ENCODE data around the gene TRPM1.

Gene TRPM1

GRCh38 chr15:31001702-31002101 is 99.8 kb downstream of the TRPM1 start:
- Histone ChIP-seq H3K27ac (ENCODE audit: low read length) (no peak overlapping the region), H3K4me1 (ENCODE audit: control insufficient read depth, low read depth, low read length) (peaks cover 13% of the 10 kb centered on the region), H3K27me3 (ENCODE audit: control insufficient read depth, insufficient read depth, low read length) (no peaks in the 10 kb centered on the region), H3K9ac (ENCODE audit: low read length) (no peak overlapping the region), H3K4me3 (ENCODE audit: low read length) (no peak overlapping the region), H3K9me3 (ENCODE audit: control insufficient read depth, low read depth, low read length) (no peaks in the 10 kb centered on the region), H3K36me3 (ENCODE audit: control insufficient read depth, low read depth, low read length) (no peaks in the 10 kb centered on the region)

GRCh38 chr15:30999729-31000128 is 101.8 kb downstream of the TRPM1 start:
- Histone ChIP-seq H3K9ac (ENCODE audit: low read length) (no peak overlapping the region), H3K9me3 (ENCODE audit: control insufficient read depth, low read depth, low read length) (no peaks in the 10 kb centered on the region), H3K27ac (ENCODE audit: low read length) (no peak overlapping the region), H3K27me3 (ENCODE audit: control insufficient read depth, insufficient read depth, low read length) (no peaks in the 10 kb centered on the region), H3K36me3 (ENCODE audit: control insufficient read depth, low read depth, low read length) (no peaks in the 10 kb centered on the region), H3K4me3 (ENCODE audit: low read length) (no peak overlapping the region), H3K4me1 (ENCODE audit: control insufficient read depth, low read depth, low read length) (peaks cover 8% of the 10 kb centered on the region)

- Histone ChIP-seq H3K9me3 (ENCODE audit: control insufficient read depth, low read depth, low read length) (no peaks in the 10 kb centered on the region), H3K4me3 (ENCODE audit: low read length) (no peak overlapping the region), H3K9ac (ENCODE audit: low read length) (no peak overlapping the region), H3K4me1 (ENCODE audit: control insufficient read depth, low read depth, low read length) (no peaks in the 10 kb centered on the region), H3K36me3 (ENCODE audit: control insufficient read depth, low read depth, low read length) (no peaks in the 10 kb centered on the region), H3K27me3 (ENCODE audit: control insufficient read depth, insufficient read depth, low read length) (no peaks in the 10 kb centered on the region), H3K27ac (ENCODE audit: low read length) (no peak overlapping the region)
Measured at GRCh38 chr15:30997270-30997669, 104.3 kb downstream of the TRPM1 start.

GRCh38 chr15:30992249-30992864 is 109.2 kb downstream of the TRPM1 start:
- no peaks in the 10 kb centered on the region for H3K36me3 ChIP-seq (ENCODE audit: control insufficient read depth, low read depth, low read length)
- H3K4me1 ChIP-seq (ENCODE audit: control insufficient read depth, low read depth, low read length) = peaks cover 8% of the 10 kb centered on the region
- H3K27ac ChIP-seq (ENCODE audit: low read length) = no peak overlapping the region
- peak overlapping the region; percentile 69 for H3K9ac ChIP-seq (ENCODE audit: low read length)
- H3K27me3 ChIP-seq (ENCODE audit: control insufficient read depth, insufficient read depth, low read length) = no peaks in the 10 kb centered on the region
- peak overlapping the region; percentile 84 for H3K4me3 ChIP-seq (ENCODE audit: low read length)
- H3K9me3 ChIP-seq (ENCODE audit: control insufficient read depth, low read depth, low read length) = no peaks in the 10 kb centered on the region

GRCh38 chr15:30991255-30992235 is 110.0 kb downstream of the TRPM1 start, which contains the start of gene MTMR10:
Gene MTMR10 (minus strand): TSS chr15:30991628. CDS start chr15:30991506, 122 bp downstream.
- Histone ChIP-seq H3K27ac (ENCODE audit: low read length) (no peak within 1 kb of the TSS), H3K9ac (ENCODE audit: low read length) (peak within 1 kb of the TSS; percentile 69), H3K4me1 (ENCODE audit: control insufficient read depth, low read depth, low read length) (peaks cover 8% of the 10 kb centered on the region), H3K36me3 (ENCODE audit: control insufficient read depth, low read depth, low read length) (no peaks in the 10 kb centered on the region), H3K27me3 (ENCODE audit: control insufficient read depth, insufficient read depth, low read length) (no peaks in the 10 kb centered on the region), H3K9me3 (ENCODE audit: control insufficient read depth, low read depth, low read length) (no peaks in the 10 kb centered on the region), H3K4me3 (ENCODE audit: low read length) (peak within 1 kb of the TSS; percentile 84)

GRCh38 chr15:30990446-30991254 is 110.9 kb downstream of the TRPM1 start:
- H3K27ac ChIP-seq (ENCODE audit: low read length) = no peak overlapping the region

GRCh38 chr15:30990036-30990435 is 111.5 kb downstream of the TRPM1 start:
- no peaks in the 10 kb centered on the region for H3K27me3 ChIP-seq (ENCODE audit: control insufficient read depth, insufficient read depth, low read length)
- peak overlapping the region; percentile 84 for H3K4me3 ChIP-seq (ENCODE audit: low read length)
- H3K36me3 ChIP-seq (ENCODE audit: control insufficient read depth, low read depth, low read length) = no peaks in the 10 kb centered on the region
- no peak overlapping the region for H3K27ac ChIP-seq (ENCODE audit: low read length)
- no peaks in the 10 kb centered on the region for H3K9me3 ChIP-seq (ENCODE audit: control insufficient read depth, low read depth, low read length)
- no peak overlapping the region for H3K9ac ChIP-seq (ENCODE audit: low read length)
- H3K4me1 ChIP-seq (ENCODE audit: control insufficient read depth, low read depth, low read length) = peaks cover 8% of the 10 kb centered on the region

More at GRCh38 chr15:30990446-30991254, 110.9 kb downstream of the TRPM1 start:
- peaks cover 8% of the 10 kb centered on the region for H3K4me1 ChIP-seq (ENCODE audit: control insufficient read depth, low read depth, low read length)
- H3K36me3 ChIP-seq (ENCODE audit: control insufficient read depth, low read depth, low read length) = no peaks in the 10 kb centered on the region
- H3K9ac ChIP-seq (ENCODE audit: low read length) = peak overlapping the region; percentile 59
- H3K4me3 ChIP-seq (ENCODE audit: low read length) = peak overlapping the region; percentile 84
- no peaks in the 10 kb centered on the region for H3K9me3 ChIP-seq (ENCODE audit: control insufficient read depth, low read depth, low read length)
- no peaks in the 10 kb centered on the region for H3K27me3 ChIP-seq (ENCODE audit: control insufficient read depth, insufficient read depth, low read length)

GRCh38 chr15:30985081-30985531 is 116.4 kb downstream of the TRPM1 start:
- H3K27me3 ChIP-seq (ENCODE audit: control insufficient read depth, insufficient read depth, low read length) = no peaks in the 10 kb centered on the region
- H3K36me3 ChIP-seq (ENCODE audit: control insufficient read depth, low read depth, low read length) = no peaks in the 10 kb centered on the region
- H3K27ac ChIP-seq (ENCODE audit: low read length) = no peak overlapping the region
- H3K4me1 ChIP-seq (ENCODE audit: control insufficient read depth, low read depth, low read length) = peaks cover 3% of the 10 kb centered on the region
- H3K9me3 ChIP-seq (ENCODE audit: control insufficient read depth, low read depth, low read length) = no peaks in the 10 kb centered on the region
- no peak overlapping the region for H3K4me3 ChIP-seq (ENCODE audit: low read length)
- H3K9ac ChIP-seq (ENCODE audit: low read length) = no peak overlapping the region

GRCh38 chr15:30984542-30984941 is 117.0 kb downstream of the TRPM1 start:
- no peaks in the 10 kb centered on the region for H3K36me3 ChIP-seq (ENCODE audit: control insufficient read depth, low read depth, low read length)
- H3K4me3 ChIP-seq (ENCODE audit: low read length) = no peak overlapping the region
- H3K27me3 ChIP-seq (ENCODE audit: control insufficient read depth, insufficient read depth, low read length) = no peaks in the 10 kb centered on the region
- no peaks in the 10 kb centered on the region for H3K9me3 ChIP-seq (ENCODE audit: control insufficient read depth, low read depth, low read length)
- no peak overlapping the region for H3K27ac ChIP-seq (ENCODE audit: low read length)
- no peak overlapping the region for H3K9ac ChIP-seq (ENCODE audit: low read length)
- H3K4me1 ChIP-seq (ENCODE audit: control insufficient read depth, low read depth, low read length) = no peaks in the 10 kb centered on the region

GRCh38 chr15:30984118-30984517 is 117.4 kb downstream of the TRPM1 start:
- Histone ChIP-seq H3K4me1 (ENCODE audit: control insufficient read depth, low read depth, low read length) (no peaks in the 10 kb centered on the region), H3K9me3 (ENCODE audit: control insufficient read depth, low read depth, low read length) (no peaks in the 10 kb centered on the region), H3K36me3 (ENCODE audit: control insufficient read depth, low read depth, low read length) (no peaks in the 10 kb centered on the region), H3K27me3 (ENCODE audit: control insufficient read depth, insufficient read depth, low read length) (no peaks in the 10 kb centered on the region), H3K27ac (ENCODE audit: low read length) (no peak overlapping the region), H3K4me3 (ENCODE audit: low read length) (no peak overlapping the region), H3K9ac (ENCODE audit: low read length) (no peak overlapping the region)

GRCh38 chr15:30979457-30979856 is 122.1 kb downstream of the TRPM1 start:
- no peak overlapping the region for H3K27ac ChIP-seq (ENCODE audit: low read length)
- H3K9ac ChIP-seq (ENCODE audit: low read length) = no peak overlapping the region
- peaks cover 3% of the 10 kb centered on the region for H3K36me3 ChIP-seq (ENCODE audit: control insufficient read depth, low read depth, low read length)
- H3K9me3 ChIP-seq (ENCODE audit: control insufficient read depth, low read depth, low read length) = no peaks in the 10 kb centered on the region
- H3K4me3 ChIP-seq (ENCODE audit: low read length) = no peak overlapping the region
- H3K4me1 ChIP-seq (ENCODE audit: control insufficient read depth, low read depth, low read length) = no peaks in the 10 kb centered on the region
- no peaks in the 10 kb centered on the region for H3K27me3 ChIP-seq (ENCODE audit: control insufficient read depth, insufficient read depth, low read length)

All from iPS-18a (cell line).